ENCODE measurements around the gene RAB35.

RAB35 gene

DNA sequence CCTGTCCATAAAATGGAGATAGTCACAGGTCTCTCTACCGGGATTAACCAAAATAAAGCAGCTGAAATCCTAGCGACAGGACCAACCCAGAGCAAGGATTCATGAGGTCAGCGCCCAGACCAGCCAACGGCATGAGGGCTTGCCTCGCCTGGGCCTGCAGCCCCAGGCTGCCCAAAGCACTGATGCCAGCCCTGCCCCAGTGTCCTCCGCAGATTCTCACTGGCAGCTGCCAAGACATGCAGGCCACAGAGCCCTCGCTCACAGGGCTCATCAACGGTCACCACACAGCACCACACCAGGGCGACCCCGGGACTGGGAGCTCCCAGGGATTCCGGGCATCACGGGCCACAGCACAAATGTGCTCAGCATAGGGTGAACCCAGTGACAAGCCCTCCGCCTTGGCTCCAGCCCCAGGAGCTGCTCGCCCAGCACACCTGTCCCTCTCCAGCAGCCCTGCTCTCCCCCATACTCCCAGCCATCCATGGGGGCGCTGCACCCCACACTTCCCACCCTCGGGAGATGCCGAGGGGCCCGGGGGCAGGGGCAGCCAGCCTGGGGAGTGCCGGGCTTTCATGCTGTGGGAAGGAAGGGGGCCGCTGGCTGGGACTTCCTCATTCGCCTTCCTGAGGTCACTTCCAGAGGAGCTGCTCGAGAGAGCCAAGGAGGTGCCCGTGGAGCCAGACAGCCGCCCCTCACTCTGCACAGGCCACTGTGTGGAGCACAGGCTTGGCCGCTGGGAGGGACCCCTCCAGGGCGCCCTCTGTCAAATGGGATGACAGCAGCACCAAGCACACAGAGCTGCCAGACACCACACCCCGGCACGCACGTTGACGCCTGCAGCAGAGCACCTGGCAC is 14.1 kb downstream of the RAB35 start:
- DNase-seq: no peak

DNA sequence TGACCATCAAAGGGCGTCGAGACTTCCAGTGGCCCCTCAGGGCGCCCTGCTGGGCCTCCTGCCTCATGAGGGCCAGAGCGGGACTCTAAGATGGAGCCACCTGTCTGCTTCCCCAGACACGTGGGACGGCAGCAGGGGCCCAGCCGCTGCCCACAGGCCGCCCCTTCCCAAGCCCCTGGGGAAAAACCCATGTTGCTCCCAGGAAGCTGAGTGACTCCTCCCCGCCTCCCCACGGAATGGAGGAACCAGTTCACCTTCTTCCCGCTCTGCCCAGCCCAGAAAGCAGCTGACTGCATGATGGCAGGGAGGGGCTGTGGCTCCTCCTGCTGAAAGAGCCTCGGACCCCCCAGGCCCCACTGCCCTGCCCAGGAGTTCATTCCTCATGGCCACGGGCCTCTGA is 14.9 kb downstream of the RAB35 start:
- no peak for DNase-seq

GRCh38 chr12:120101182-120101581 is 15.4 kb downstream of the RAB35 start:
- no peak for DNase-seq

DNA sequence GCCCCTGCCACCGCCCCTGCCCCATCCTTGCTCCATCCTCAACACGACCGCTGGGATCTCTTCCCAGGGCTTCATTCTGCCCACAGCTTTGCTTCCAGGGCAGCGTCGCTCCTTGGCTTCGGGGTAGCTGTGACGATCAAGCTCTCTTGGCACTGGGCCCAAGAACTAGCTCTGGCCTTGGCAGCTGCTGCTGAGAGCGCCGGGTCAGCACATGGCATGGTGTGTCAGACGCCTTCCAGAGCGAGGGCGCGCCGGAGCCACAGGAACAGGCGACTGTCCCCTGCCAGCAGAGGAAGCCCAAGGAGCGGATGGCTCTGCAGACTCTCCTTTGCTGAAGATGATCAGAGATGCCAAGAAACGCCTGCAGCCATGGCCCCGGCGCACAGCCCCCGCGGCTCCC is 15.9 kb downstream of the RAB35 start:
- no peak for DNase-seq

- DNase-seq: no peak
Observed at GRCh38 chr12:120099738-120100137, 16.8 kb downstream of the RAB35 start.

GRCh38 chr12:120098756-120099470 is 17.6 kb downstream of the RAB35 start:
- no peak for DNase-seq

DNA sequence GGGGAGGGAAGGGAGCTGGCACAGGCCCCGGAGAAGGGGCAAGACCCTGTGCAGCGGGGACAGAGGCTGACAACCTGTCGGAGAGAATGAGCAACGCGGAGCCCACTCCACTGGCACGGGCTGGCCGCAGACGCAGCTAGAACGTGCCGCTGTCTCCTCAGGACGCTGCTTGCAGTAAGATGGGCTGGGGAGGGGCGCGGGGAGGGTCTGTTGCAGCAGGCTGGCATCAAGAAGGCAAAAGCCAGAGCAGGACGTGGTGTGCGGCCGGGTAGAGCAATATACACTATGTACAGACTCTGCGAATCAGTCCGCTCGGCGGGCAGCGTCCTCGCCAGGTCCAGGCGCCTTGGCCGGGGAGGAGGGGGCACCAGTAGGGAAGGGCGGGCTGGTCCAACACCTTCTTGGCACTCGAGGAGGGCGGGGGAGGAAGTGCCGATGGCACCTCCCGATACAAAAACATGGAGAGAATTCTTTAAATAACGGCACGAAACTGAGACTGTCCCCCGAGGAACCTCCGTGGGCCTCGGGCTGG is 19.8 kb downstream of the RAB35 start:
- no peak for DNase-seq

GRCh38 chr12:120095736-120096135 is 20.8 kb downstream of the RAB35 start:
- no peak for DNase-seq

- DNase-seq: no peak
Observed at GRCh38 chr12:120095331-120095730, 21.2 kb downstream of the RAB35 start.

DNA sequence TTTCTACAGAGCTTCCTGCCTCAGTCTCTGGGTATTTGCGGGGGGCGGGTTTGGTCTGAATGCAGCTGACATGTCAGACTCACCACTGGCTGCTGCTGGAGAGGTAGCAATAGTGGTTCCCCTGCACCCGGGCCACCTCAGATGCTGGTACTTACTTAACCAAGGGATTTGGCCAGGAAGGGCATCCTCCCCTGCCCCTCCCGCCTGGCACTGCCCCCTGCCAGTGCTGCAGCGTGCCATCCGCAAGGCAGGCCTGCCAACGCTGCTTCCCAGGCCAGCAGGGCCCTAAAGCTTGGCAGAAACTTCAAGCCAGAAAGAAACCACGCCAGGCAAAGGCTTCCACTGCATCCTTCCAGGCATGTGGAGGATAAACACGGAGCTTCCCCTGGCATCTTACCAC is 22.1 kb downstream of the RAB35 start:
- no peak for DNase-seq

DNA sequence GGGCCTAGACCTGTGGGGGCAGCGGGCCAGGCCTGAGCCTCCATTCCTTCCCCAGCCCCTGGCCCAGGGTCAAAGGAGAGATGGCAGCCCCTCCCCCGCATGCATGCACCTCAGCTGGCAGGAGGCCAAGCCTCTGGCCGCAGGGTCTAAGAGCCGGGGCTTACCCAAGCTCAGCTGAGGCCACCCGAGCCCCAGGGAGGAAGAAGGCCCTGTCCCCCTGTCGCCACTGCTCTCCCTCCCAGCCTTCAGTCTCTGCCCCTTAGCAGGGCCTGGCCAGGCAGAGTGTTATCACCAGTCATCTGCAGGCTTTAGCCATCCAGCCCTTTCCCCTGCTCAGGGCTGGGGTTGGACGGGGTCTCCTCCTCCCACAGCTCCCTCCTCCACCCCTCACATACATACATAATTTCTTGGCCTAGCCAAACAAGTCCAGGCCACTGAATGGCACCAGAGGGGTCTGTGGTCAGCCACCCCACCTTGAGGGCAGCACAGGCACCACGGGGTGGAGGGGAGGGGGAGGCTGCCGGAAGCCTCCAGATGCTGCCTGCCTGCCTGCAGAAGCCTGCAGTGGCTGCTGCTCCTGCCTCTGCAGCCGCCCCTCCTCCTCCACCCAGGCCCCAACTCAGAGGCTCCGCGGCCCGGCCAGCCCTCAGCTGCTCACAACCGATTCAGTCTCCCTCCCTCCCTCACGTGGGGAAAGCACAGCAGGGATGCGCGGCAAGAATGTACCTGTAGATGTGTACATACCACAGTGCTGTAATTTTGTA is 22.8 kb downstream of the RAB35 start:
- no peak for DNase-seq

- no peak for DNase-seq
Observed at GRCh38 chr12:120093336-120093591, 23.3 kb downstream of the RAB35 start.

DNA sequence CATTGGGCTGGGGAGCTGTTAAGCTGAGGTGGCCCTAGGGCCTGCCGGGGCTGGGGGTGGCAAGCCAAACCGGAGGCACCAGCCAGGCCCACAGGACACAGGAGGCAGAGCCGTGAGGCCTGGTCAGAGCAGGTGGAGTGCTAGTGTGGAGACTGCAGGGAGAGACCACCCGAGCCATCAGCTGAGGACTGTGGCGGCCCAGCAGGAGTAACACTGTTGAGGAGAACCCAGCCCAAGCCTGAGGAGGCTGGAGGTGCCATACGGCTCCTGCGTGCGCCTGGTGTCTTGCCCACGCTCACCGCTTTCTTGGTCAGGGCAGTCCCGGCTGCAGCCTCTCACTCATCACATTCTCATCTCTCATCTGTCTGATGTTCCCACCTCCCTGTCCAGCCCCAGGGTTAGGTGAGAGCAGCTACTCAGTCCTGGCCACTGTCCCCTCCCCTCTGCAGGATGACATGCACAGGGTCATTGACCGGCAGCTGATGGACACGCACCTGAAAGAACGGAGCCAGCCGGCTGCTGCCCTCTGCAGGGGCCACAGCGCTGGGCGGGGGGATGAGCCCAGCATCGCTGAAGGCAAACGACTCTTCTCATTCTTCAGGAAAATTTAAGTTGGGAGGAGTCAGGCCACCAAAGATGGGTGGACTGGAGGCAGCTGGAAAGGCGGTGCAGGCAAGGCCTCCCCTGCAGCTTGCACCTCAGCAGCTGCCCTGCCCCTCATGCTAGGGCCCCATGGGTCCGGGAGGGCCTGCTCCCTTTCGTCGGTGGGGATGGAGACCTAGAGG is 23.8 kb downstream of the RAB35 start:
- no peak for DNase-seq

DNA sequence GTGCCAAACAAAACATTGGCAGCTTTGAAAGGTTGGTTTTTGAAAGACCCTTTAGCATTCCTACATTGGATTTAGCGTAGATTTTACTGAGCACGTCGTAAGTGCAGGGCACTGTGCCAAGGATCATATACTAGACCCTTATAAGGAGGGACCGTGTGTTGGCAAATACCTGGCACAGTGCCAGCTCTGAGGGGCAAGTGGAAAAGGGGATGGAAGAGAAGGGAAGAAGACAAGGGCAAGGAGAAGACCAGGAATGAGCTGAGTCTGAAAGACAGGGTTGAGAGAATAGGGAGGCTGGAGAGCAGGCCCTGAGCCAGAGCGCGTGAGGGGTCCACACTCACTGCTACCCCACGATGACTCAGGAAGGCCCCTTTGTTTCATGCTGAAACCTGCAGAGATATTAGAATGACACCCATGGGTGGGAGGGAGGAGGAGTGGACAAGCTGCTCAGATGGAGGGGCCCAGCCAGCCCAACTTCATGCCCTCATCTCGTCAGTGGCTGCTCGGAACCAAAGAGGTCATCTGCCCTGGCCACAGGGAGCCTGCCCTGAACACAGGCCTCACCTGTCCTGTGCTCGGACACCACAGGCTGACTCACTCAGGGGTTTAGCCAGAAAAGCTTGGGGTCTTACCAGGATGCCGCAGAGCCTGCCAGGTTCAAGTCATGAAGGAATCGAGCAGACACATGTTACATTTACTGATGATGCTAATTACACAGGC is 25.0 kb downstream of the RAB35 start:
- DNase-seq: no peak

GRCh38 chr12:120090626-120091295 is 25.8 kb downstream of the RAB35 start:
- DNase-seq: no peak

GRCh38 chr12:120090206-120090605 is 26.3 kb downstream of the RAB35 start:
- no peak for DNase-seq

DNA sequence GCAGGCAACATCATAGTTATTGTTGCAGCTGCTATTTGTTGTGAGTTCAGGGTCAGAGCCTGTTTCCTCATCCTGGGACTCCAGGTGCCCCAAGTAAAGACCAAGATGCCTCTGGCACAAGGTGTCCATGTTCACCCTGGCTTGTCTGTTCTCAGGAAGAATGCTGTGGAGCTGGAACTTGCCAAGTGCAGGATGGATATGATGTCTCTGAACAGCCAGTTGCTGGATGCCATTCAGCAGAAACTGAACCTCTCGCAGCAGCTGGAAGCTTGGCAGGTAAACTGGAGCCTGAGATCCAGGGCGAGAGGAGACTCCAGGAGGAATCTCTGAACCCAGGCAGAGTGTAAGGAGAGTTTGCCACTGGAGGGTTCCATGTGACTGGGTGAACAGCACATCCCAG is 26.8 kb downstream of the RAB35 start:
- DNase-seq: no peak

DNA sequence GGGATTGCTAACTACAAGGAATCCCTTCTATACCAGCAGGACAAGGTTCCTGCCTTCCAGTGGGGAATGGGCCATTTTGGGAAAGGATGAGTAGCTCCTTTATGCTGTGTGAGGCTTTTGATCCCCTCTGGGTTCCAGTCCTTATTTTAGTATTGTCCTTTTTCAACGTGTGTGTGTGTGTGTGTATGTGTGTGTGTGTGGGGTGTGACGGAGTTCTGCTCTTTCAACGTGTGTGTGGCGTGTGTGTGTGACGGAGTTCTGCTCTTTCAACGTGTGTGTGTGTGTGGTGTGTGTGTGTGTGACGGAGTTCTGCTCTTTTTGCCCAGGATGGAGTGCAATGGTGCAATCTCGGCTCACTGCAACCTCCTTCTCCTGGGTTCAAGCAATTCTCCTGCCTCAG is 27.4 kb downstream of the RAB35 start:
- no peak for DNase-seq

GRCh38 chr12:120086801-120087621 is 29.5 kb downstream of the RAB35 start:
- peak; percentile 100 for DNase-seq

DNA sequence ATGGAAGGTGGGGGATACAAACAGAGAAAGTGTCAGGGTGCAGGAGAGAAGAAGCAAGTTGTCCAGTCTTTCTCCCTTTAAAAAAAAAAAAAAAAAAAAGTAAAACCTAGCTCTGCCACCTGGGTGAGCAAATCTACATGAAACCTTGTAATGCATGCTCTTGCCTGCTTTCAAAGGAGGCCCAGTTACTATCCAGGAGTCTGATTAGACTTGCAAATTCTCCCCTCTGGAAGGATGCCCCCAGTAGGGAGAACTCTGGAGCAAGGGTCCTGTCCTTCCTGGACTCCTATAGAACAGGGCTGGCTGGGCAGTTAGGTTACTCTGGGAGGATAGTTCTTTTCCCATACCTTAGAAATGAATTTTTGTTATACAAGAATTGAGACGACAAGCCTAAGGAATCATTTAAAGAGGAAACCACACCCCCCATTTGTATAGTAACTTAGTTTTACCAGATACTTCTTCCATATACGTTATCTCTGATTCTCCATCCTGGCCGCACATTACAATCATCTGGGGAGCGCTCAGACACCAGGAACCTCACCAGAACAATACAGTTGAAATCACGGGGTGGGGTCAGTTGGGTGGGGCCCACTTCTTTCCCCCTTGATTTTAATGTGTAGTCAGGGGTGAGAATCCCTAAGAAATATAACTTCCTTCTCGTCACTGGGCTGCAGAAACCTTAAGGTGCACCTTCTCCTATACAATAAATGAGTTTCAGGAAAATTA is 30.5 kb downstream of the RAB35 start:
- DNase-seq: no peak

Data from CD4-positive, alpha-beta T cell treated with Interleukin-1 beta for 1 hour (primary cell).